Stimulated activated CD8-positive, alpha-beta memory T cell treated with anti-CD3 and anti-CD28 coated beads, Interleukin-15, amount 100 ng/mL, for 4 hours (primary cell): ENCODE measurements around the gene B4GALT4.

Experiments
- DNase-seq, 2 donors: peaks; one replicate each; pipeline ENCODE4 v3.0.0-alpha.2; 2020; ENCODE audit warnings: low read depth in 2 of 2

B4GALT4 gene

GRCh38 chr3:119237299-119237698 lies 3.4 kb downstream of the B4GALT4 start:
- DNase-seq = no peak

GRCh38 chr3:119236756-119237155 lies 3.9 kb downstream of the B4GALT4 start:
- no peak for DNase-seq

- DNase-seq = no peak
These were observed 5.5 kb downstream of the B4GALT4 start for GRCh38 chr3:119235151-119235550.

DNA sequence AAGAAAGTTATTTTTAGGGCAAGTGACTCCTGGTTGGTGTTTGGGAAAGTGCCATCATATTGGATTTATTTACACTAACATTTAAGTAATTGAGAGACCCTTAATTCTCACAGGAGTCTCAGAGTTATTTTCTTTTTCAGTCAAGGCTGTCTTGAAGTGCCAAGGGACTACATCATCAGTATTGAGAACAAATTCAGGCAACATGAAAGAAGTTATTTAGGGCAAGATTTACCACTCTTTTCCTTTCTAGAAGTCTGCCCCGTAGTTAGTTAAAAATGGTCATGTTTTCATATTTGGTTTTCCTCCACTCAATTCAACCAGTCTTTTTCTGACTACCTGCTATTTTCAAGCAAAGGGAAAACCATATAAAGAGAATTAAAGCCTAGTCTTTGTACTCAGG lies 6.1 kb downstream of the B4GALT4 start:
- DNase-seq = no peak

DNA sequence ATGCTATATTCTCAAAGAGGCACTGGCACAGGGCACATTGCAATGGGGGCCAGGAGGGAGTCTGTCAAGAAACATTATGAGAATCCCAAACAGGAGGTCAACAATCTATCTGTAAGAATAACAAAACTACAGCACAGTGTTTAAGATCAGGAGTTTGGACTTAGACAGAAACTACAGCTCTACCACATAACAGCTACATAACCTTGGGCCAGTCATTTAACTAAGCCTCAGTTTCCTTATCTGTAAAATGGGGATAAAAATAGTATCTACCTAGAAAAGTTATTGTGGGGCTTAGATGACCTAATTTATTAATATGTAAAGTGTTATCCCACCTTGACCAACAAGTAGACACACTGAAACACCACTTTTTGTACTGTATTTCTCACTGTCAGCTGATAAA lies 9.9 kb downstream of the B4GALT4 start:
- no peak for DNase-seq

- no peak for DNase-seq
These were observed 10.6 kb downstream of the B4GALT4 start for GRCh38 chr3:119230071-119230470.

GRCh38 chr3:119229190-119229589 lies 11.5 kb downstream of the B4GALT4 start:
- no peak for DNase-seq

DNA sequence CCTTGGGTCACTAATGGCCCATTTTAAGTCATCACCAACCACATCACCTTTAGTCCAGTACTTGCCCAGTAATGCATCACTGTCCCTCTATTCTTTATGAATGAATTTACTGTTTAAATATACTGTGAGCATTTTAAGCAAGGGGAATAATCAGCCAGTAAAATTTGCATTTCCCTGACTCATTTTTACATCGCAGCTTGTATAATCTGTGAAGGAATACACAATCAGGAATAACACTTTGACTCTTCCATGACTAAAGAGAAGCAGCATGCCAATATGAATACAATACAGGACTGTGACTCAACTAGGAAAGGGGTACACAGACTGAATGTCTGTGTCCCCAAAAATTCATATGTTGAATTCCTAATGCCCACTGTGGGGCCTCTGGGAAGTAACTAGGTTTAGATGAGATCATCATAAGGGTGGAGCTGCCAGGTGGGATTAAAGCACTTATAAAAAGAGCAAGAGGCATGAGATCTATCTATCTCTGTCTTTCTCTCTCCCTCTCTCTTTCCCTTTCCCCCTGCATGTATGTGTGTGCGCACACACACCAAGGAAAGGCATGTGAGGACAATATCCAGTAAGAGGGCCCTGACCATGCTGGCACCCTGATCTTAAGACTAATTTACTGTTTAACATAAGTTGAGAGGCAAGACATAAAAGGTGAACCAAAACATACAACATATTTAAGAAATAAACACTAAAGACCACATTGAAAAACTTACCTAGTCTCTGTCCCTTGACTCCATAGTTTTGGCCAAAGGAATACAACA lies 12.1 kb downstream of the B4GALT4 start:
- no peak for DNase-seq

GRCh38 chr3:119227070-119227850 lies 13.4 kb downstream of the B4GALT4 start:
- no peak for DNase-seq

GRCh38 chr3:119225121-119225520 lies 15.6 kb downstream of the B4GALT4 start:
- DNase-seq = no peak

- DNase-seq = no peak
These were observed 17.2 kb downstream of the B4GALT4 start for GRCh38 chr3:119223511-119223910.

GRCh38 chr3:119222391-119222790 lies 18.3 kb downstream of the B4GALT4 start:
- DNase-seq = no peak

- DNase-seq = no peak
These were observed 18.8 kb downstream of the B4GALT4 start for GRCh38 chr3:119221779-119222320.

GRCh38 chr3:119220970-119221667 lies 19.6 kb downstream of the B4GALT4 start:
- DNase-seq = no peak

- DNase-seq = no peak
These were observed 20.5 kb downstream of the B4GALT4 start for GRCh38 chr3:119220198-119220597.

GRCh38 chr3:119219069-119219468 lies 21.6 kb downstream of the B4GALT4 start:
- no peak for DNase-seq

DNA sequence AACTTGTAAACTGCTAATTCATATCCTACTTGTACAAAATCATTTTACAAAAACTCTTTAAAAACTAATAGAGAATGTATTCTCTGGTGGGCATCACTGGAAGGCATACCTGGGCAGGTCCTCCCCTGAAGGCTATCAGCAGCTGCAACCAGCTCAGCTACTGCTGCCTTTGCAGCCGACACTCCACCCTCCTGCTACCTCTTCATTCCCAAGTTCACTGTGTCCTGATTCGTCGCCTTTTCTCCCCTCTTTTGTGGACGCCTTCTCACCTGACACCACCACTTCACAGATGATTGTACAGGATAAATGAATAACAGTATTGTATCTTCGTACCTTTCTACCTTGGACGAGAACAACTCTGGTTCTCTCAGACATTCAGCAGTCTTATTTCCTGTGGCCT lies 28.9 kb downstream of the B4GALT4 start:
- DNase-seq = no peak

DNA sequence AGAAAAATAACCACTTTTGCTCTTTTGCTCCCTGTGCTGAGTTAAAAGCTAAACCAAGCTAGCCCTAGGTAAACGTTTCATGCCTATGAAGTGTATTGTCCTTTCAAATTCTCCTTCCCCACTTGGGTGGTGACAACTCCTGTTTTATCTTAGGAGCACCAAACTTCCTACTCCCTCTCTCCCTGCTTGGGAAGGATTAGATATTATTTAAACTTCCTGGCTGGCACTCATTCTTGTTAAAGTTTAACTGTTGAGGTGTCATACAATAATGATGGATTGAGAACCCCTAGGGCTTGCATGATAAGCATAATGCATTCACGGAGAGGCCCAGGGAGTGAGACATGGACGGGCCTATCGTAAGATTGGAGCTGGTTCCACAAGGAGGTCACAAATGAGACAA lies 29.5 kb downstream of the B4GALT4 start:
- no peak for DNase-seq

DNA sequence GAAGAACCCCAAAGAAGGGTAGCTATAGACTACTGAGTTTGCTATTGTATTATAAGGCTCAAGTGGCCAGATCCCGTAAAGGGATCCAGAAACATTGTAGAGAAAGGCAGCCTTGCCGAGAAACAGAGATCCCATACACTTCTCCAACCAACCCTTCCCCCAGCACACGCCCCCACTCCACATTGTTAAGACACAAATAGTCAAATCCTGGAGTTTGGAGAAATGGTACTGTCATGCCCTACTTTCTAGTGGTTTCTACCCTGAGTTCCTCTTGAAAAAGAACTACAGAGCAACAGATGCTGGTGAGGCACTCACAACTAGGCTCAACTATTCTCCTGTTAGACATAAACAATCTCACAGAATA lies 33.2 kb downstream of the B4GALT4 start:
- no peak for DNase-seq

GRCh38 chr3:119206611-119207511 lies 33.8 kb downstream of the B4GALT4 start:
- no peak for DNase-seq

DNA sequence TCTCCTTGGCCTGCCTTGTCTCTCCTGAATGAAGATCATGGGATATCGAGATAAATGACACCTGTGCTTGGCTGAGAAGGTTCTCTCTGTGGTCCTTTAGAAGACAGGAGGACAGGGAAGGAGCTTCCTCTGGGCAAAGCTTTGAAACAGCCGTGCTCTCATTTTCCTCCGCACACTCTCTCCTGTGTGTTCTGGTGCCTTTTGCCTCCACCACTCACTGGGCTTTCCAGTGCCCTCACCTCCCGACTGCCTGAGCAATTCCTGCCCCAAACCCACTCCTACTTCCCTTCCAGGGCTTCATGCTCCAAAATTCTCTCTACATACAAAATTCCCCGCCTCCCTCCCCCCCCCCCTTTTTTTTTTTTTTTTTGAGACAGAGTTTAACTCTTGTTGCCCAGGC lies 35.0 kb downstream of the B4GALT4 start:
- no peak for DNase-seq
